ENCODE data around the gene CAMK1G. TPM values are rescaled to one million over a fixed set of nuclear protein-coding genes. Genes with fewer than 3 reads are reported as not detected.

The CAMK1G gene
- total and polyA plus RNA-seq, 10 of the 15 experiments (the other 5 are each of a cell fraction or from before 2014, with no cell fraction given), result 0.18 to 0.20 TPM; not detected in 8

DNA sequence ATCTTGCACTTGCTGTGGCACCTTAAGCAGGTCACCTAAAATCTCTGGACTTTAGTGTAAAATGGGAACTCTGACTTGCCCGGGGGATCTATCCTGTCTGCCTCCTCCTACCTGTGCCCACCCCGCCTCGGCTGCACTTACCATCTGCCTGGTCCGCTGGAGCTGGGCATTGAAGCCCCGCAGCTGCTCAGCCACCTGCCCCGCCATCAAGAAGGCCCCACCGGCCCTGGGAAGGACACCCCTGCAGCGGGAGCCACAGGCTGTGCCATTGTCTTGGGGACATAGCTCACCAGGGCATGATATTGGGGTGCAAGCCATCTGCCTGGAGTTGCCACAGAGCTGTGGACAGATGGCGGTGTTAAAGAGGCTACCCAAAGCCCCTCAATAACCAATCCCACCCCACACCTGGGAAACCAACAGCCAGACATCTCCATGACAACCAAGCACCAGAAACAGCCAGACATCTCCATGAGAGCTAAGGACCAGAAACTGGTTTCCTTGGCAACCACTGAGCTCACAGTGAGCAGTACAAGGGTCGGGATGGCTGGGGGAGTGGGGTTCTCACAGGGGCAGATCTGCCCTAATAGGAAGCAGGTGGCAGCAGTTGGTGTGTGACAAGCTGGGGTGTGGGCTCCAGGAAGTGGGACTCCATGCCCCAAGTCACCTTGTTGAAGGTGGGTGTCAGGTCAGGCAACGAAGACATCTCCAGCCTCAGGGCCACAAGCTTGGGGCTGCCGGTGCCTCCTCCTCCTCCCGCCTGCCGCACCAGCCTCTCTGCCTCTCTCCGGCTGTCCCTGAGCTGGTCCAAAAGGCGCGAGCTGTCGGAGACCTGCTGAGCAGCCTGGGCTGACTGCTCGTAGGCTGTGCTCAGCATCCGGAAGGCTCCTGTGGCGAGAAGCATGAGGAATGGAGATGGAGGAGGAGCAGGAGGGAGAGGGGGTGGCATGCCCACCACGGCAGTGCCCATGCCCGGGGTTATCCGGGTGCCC is 39.6 kb downstream of the CAMK1G start:
- no TSS peak for BruUV-seq (replicated peaks)
- Histone ChIP-seq H3K27ac (ENCODE audit: control insufficient read depth, insufficient read depth) (no peak overlapping the region), H3K9me3 (replicated peaks; ENCODE audit: control insufficient read depth, insufficient read depth, low read length) (no peaks in the 10 kb centered on the region), H3K9ac (ENCODE audit: control insufficient read depth, insufficient read depth, low read length) (no peak overlapping the region), H3K79me2 (ENCODE audit: control insufficient read depth, insufficient read depth, low read length) (no peaks in the 10 kb centered on the region), H3K4me1 (ENCODE audit: control insufficient read depth, insufficient read depth, low read length) (no peaks in the 10 kb centered on the region), H2AFZ (ENCODE audit: control insufficient read depth, low read depth, low read length) (no peak overlapping the region), H3K27me3 (replicated peaks in 1 of 2; ENCODE audit: control insufficient read depth in 2 of 2, insufficient read depth in 2 of 2, low read length in 1 of 2) (no peaks in the 10 kb centered on the region), H4K20me1 (ENCODE audit: control insufficient read depth, insufficient read depth) (no peaks in the 10 kb centered on the region), H3K4me3 (no peak overlapping the region), H3K36me3 (ENCODE audit: control insufficient read depth in 2 of 2, insufficient read depth in 2 of 2, low read length in 1 of 2) (no peaks in the 10 kb centered on the region), H3K4me2 (ENCODE audit: control insufficient read depth, insufficient read depth) (no peak overlapping the region)
- ChIA-PET RAD21 (ENCODE audit: unreplicated experiment) (interaction anchor here (1.4 to 2.4 kb wide), 4 partner anchors 12 to 53 kb away, joined by 4 to 12 read pairs (median 6); partner anchors contain the start of gene G0S2), POLR2A (interaction anchor here (0.5 to 2.6 kb wide), 3 partner anchors 15 to 81 kb away, joined by 3 to 6 read pairs (median 3); no protein-coding TSS in a partner anchor), CTCF (interaction anchor here (1.1 to 13.9 kb wide), 10 partner anchors 17 to 125 kb away, joined by 3 to 211 read pairs (median 10); no protein-coding TSS in a partner anchor), SMC1A (ENCODE audit: uncharacterized antibody, unreplicated experiment) (interaction anchor here (0.7 to 3.2 kb wide), 7 partner anchors 12 to 42 kb away, joined by 3 to 17 read pairs (median 6); no protein-coding TSS in a partner anchor)
- WGBS (ENCODE audit: insufficient coverage, insufficient replicate concordance, low lambda C conversion rate, missing lambda C conversion rate), result 44% methylated on average over 24 of the region's 24 CpGs
- FAIRE-seq (no peak), DNase-seq (ENCODE audit: low read depth, low spot score) (no peak), ATAC-seq (no peak)
- in situ Hi-C loops (cut with MboI) (loop anchor here (10.0 kb wide), 1 partner anchor 48 kb away; no protein-coding TSS in a partner anchor), intact Hi-C loops (cut with micrococcal nuclease; ENCODE audit: unreplicated experiment) (no loop called here)
- TF ChIP-seq POU2F2 (IDR thresholded peaks at IDR 0.05; ENCODE audit: borderline replicate concordance, low read depth, low read length), result no peak
- TF ChIP-seq JUND (IDR thresholded peaks at IDR 0.05; ENCODE audit: low read depth, low read length), result no peak
- no peak for TF ChIP-seq NR2F1 (conservative IDR thresholded peaks at IDR 0.05)
- TF ChIP-seq IKZF1 (conservative IDR thresholded peaks at IDR 0.05), result no peak
- TF ChIP-seq, protein P1, sequence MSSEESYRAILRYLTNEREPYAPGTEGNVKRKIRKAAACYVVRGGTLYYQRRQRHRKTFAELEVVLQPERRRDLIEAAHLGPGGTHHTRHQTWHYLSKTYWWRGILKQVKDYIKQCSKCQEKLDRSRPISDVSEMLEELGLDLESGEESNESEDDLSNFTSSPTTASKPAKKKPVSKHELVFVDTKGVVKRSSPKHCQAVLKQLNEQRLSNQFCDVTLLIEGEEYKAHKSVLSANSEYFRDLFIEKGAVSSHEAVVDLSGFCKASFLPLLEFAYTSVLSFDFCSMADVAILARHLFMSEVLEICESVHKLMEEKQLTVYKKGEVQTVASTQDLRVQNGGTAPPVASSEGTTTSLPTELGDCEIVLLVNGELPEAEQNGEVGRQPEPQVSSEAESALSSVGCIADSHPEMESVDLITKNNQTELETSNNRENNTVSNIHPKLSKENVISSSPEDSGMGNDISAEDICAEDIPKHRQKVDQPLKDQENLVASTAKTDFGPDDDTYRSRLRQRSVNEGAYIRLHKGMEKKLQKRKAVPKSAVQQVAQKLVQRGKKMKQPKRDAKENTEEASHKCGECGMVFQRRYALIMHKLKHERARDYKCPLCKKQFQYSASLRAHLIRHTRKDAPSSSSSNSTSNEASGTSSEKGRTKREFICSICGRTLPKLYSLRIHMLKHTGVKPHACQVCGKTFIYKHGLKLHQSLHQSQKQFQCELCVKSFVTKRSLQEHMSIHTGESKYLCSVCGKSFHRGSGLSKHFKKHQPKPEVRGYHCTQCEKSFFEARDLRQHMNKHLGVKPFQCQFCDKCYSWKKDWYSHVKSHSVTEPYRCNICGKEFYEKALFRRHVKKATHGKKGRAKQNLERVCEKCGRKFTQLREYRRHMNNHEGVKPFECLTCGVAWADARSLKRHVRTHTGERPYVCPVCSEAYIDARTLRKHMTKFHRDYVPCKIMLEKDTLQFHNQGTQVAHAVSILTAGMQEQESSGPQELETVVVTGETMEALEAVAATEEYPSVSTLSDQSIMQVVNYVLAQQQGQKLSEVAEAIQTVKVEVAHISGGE (CRISPR knock-in tag; IDR thresholded peaks at IDR 0.05), result no peak
- TF ChIP-seq, protein P2, sequence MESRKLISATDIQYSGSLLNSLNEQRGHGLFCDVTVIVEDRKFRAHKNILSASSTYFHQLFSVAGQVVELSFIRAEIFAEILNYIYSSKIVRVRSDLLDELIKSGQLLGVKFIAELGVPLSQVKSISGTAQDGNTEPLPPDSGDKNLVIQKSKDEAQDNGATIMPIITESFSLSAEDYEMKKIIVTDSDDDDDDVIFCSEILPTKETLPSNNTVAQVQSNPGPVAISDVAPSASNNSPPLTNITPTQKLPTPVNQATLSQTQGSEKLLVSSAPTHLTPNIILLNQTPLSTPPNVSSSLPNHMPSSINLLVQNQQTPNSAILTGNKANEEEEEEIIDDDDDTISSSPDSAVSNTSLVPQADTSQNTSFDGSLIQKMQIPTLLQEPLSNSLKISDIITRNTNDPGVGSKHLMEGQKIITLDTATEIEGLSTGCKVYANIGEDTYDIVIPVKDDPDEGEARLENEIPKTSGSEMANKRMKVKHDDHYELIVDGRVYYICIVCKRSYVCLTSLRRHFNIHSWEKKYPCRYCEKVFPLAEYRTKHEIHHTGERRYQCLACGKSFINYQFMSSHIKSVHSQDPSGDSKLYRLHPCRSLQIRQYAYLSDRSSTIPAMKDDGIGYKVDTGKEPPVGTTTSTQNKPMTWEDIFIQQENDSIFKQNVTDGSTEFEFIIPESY (IDR thresholded peaks at IDR 0.05), result no peak
- TF ChIP-seq, protein P3, sequence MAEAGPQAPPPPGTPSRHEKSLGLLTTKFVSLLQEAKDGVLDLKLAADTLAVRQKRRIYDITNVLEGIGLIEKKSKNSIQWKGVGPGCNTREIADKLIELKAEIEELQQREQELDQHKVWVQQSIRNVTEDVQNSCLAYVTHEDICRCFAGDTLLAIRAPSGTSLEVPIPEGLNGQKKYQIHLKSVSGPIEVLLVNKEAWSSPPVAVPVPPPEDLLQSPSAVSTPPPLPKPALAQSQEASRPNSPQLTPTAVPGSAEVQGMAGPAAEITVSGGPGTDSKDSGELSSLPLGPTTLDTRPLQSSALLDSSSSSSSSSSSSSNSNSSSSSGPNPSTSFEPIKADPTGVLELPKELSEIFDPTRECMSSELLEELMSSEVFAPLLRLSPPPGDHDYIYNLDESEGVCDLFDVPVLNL (IDR thresholded peaks at IDR 0.05; ENCODE audit: low read depth, low read length), result no peak
- TF ChIP-seq NRF1 (conservative IDR thresholded peaks at IDR 0.05; ENCODE audit: low read depth, low read length), result no peak
- TF ChIP-seq ETV6 (conservative IDR thresholded peaks at IDR 0.05 in 1 of 2, IDR thresholded peaks at IDR 0.05 in 1 of 2; ENCODE audit: borderline replicate concordance in 1 of 2, low read depth in 1 of 2), result no peak
- no peak for TF ChIP-seq MXI1 (IDR thresholded peaks at IDR 0.05; ENCODE audit: low read depth, low read length)
- no peak for TF ChIP-seq TCF7 (IDR thresholded peaks at IDR 0.05; ENCODE audit: borderline replicate concordance)

All from GM12878 (cell line).